HEK293 (cell line): ENCODE measurements around the gene LYPD3.
A peak's percentile ranks its signal among the peaks of the same experiment; 100 is the strongest.

ENCODE experiments used
- BCL11A ChIP-seq: fragments of 450-650 bp; formaldehyde crosslinking; IDR thresholded peaks from 2 replicates; pipeline ENCODE4 v1.5.1; 2016; ENCODE audit warnings: low read depth, missing biosample characterization, missing genetic modification characterization
- GLIS1 ChIP-seq: fragments of 450-650 bp; formaldehyde crosslinking; IDR thresholded peaks from 2 replicates; pipeline ENCODE4 v1.5.1; 2016; ENCODE audit warnings: missing biosample characterization, missing genetic modification characterization
- GLIS2 ChIP-seq: fragments of 450-650 bp; formaldehyde crosslinking; IDR thresholded peaks from 2 replicates; pipeline ENCODE4 v1.5.1; 2016; ENCODE audit warnings: missing biosample characterization, missing genetic modification characterization
- HOXC10 ChIP-seq: sonication (generic); formaldehyde crosslinking; IDR thresholded peaks from 2 replicates; pipeline ENCODE4 v1.8.1; 2023; ENCODE audit warnings: mild to moderate bottlenecking, missing genetic modification reagents
- KLF10 ChIP-seq: fragments of 450-650 bp; IDR thresholded peaks from 2 replicates; pipeline ENCODE4 v1.5.1; 2018; ENCODE audit warnings: missing biosample characterization, mild to moderate bottlenecking, missing genetic modification characterization
- KLF16 ChIP-seq: fragments of 450-650 bp; formaldehyde crosslinking; IDR thresholded peaks from 2 replicates; pipeline ENCODE4 v1.5.1; 2017; ENCODE audit warnings: missing biosample characterization, missing genetic modification characterization
- SP3 ChIP-seq: fragments of 450-650 bp; formaldehyde crosslinking; IDR thresholded peaks from 2 replicates; pipeline ENCODE4 v1.5.1; 2016; ENCODE audit warnings: missing biosample characterization, missing genetic modification characterization
- SP7 ChIP-seq: fragments of 450-650 bp; formaldehyde crosslinking; IDR thresholded peaks from 2 replicates; pipeline ENCODE4 v1.5.1; 2016; ENCODE audit warnings: missing biosample characterization, missing genetic modification characterization
- TCF7L2 ChIP-seq: IDR thresholded peaks from 2 replicates; pipeline ENCODE4 v1.6.1; 2011; ENCODE audit warnings: low read depth, mild to moderate bottlenecking, inconsistent platforms, low read length, moderate library complexity, borderline replicate concordance
- ZBTB20 ChIP-seq: fragments of 450-650 bp; formaldehyde crosslinking; IDR thresholded peaks from 2 replicates; pipeline ENCODE4 v1.5.1; 2016; ENCODE audit warnings: missing biosample characterization, missing genetic modification characterization
- ZFP69B ChIP-seq: fragments of 450-650 bp; formaldehyde crosslinking; IDR thresholded peaks from 2 replicates; pipeline ENCODE4 v1.5.1; 2016; ENCODE audit warnings: missing biosample characterization, missing genetic modification characterization
- ZNF18 ChIP-seq: fragments of 450-650 bp; formaldehyde crosslinking; IDR thresholded peaks from 2 replicates; pipeline ENCODE4 v1.5.1; 2016; ENCODE audit warnings: missing biosample characterization, missing genetic modification characterization
- ZNF223 ChIP-seq: fragments of 450-650 bp; formaldehyde crosslinking; IDR thresholded peaks from 2 replicates; pipeline ENCODE4 v1.5.1; 2016; ENCODE audit warnings: missing biosample characterization, missing genetic modification characterization
- ZNF391 ChIP-seq: fragments of 450-650 bp; formaldehyde crosslinking; IDR thresholded peaks from 2 replicates; pipeline ENCODE4 v1.5.1; 2016; ENCODE audit warnings: low read depth, missing biosample characterization, missing genetic modification characterization, borderline replicate concordance
- ZNF561 ChIP-seq: fragments of 450-650 bp; IDR thresholded peaks from 2 replicates; pipeline ENCODE4 v1.5.1; 2018; ENCODE audit warnings: missing biosample characterization, missing genetic modification characterization, borderline replicate concordance
- ZNF585B ChIP-seq: fragments of 450-650 bp; formaldehyde crosslinking; IDR thresholded peaks from 2 replicates; pipeline ENCODE4 v1.5.1; 2016; ENCODE audit warnings: missing biosample characterization, missing genetic modification characterization
- ZNF600 ChIP-seq: fragments of 450-650 bp; formaldehyde crosslinking; IDR thresholded peaks from 2 replicates; pipeline ENCODE4 v1.5.1; 2016; ENCODE audit warnings: missing biosample characterization, missing genetic modification characterization
- ZNF677 ChIP-seq: fragments of 450-650 bp; IDR thresholded peaks from 2 replicates; pipeline ENCODE4 v1.5.0; 2018; ENCODE audit warnings: missing biosample characterization, mild to moderate bottlenecking, missing genetic modification characterization, moderate library complexity
- ZNF76 ChIP-seq: fragments of 450-650 bp; formaldehyde crosslinking; IDR thresholded peaks from 2 replicates; pipeline ENCODE4; 2016; ENCODE audit warnings: low read depth, missing biosample characterization, missing genetic modification characterization, borderline replicate concordance
- ZNF777 ChIP-seq: fragments of 450-650 bp; formaldehyde crosslinking; IDR thresholded peaks from 2 replicates; pipeline ENCODE4 v1.5.1; 2017; ENCODE audit warnings: missing biosample characterization, missing genetic modification characterization, borderline replicate concordance
- ZNF791 ChIP-seq: fragments of 450-650 bp; formaldehyde crosslinking; IDR thresholded peaks from 2 replicates; pipeline ENCODE4 v1.5.1; 2016; ENCODE audit warnings: missing biosample characterization, missing genetic modification characterization
- TF ChIP-seq, protein P1 (sequence below): fragments of 450-650 bp; formaldehyde crosslinking; IDR thresholded peaks from 2 replicates; pipeline ENCODE4 v1.5.1; 2016; ENCODE audit warnings: missing biosample characterization, missing genetic modification characterization
- TF ChIP-seq, protein P2 (sequence below): fragments of 450-650 bp; formaldehyde crosslinking; IDR thresholded peaks from 2 replicates; pipeline ENCODE4 v1.5.1; 2016; ENCODE audit warnings: missing biosample characterization, missing genetic modification characterization
- TF ChIP-seq, protein P3 (sequence below): fragments of 450-650 bp; formaldehyde crosslinking; IDR thresholded peaks from 2 replicates; pipeline ENCODE4 v1.5.1; 2016; ENCODE audit warnings: missing biosample characterization, missing genetic modification characterization, borderline replicate concordance

Gene LYPD3

GRCh38 chr19:43503501-43504425 is 38.4 kb upstream of the LYPD3 start (continued):
- TF ChIP-seq, protein P1, sequence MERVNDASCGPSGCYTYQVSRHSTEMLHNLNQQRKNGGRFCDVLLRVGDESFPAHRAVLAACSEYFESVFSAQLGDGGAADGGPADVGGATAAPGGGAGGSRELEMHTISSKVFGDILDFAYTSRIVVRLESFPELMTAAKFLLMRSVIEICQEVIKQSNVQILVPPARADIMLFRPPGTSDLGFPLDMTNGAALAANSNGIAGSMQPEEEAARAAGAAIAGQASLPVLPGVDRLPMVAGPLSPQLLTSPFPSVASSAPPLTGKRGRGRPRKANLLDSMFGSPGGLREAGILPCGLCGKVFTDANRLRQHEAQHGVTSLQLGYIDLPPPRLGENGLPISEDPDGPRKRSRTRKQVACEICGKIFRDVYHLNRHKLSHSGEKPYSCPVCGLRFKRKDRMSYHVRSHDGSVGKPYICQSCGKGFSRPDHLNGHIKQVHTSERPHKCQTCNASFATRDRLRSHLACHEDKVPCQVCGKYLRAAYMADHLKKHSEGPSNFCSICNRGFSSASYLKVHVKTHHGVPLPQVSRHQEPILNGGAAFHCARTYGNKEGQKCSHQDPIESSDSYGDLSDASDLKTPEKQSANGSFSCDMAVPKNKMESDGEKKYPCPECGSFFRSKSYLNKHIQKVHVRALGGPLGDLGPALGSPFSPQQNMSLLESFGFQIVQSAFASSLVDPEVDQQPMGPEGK (tag by site-specific recombination), result peak; percentile 90
- TF ChIP-seq SP3 (tag by site-specific recombination) (peak; percentile 97), ZNF777 (tag by site-specific recombination) (peak; percentile 100), ZNF791 (tag by site-specific recombination) (peak; percentile 46; the same call in 1 of the 2 replicates), ZNF223 (no peak), ZFP69B (tag by site-specific recombination) (peak; percentile 67; the same call in 1 of the 2 replicates), ZNF18 (tag by site-specific recombination) (no peak), ZNF600 (tag by site-specific recombination) (peak; percentile 28), GLIS2 (tag by site-specific recombination) (peak; percentile 100), ZNF677 (tag by site-specific recombination) (no peak), BCL11A (tag by site-specific recombination) (peak; percentile 36; the same call in 1 of the 2 replicates), ZNF561 (tag by site-specific recombination) (no peak), HOXC10 (CRISPR knock-in tag) (no peak), TCF7L2 (0 out of 2 replicates have a peak, but pooled peaks have one; percentile 29), ZNF391 (peak; percentile 93), GLIS1 (tag by site-specific recombination) (peak; percentile 100), ZNF76 (tag by site-specific recombination) (peak; percentile 60; the same call in 1 of the 2 replicates), ZBTB20 (tag by site-specific recombination) (peak; percentile 64), ZNF585B (tag by site-specific recombination) (no peak), KLF16 (no peak), SP7 (tag by site-specific recombination) (peak; percentile 38; the same call in 1 of the 2 replicates), KLF10 (tag by site-specific recombination) (no peak)
- TF ChIP-seq, protein P2, sequence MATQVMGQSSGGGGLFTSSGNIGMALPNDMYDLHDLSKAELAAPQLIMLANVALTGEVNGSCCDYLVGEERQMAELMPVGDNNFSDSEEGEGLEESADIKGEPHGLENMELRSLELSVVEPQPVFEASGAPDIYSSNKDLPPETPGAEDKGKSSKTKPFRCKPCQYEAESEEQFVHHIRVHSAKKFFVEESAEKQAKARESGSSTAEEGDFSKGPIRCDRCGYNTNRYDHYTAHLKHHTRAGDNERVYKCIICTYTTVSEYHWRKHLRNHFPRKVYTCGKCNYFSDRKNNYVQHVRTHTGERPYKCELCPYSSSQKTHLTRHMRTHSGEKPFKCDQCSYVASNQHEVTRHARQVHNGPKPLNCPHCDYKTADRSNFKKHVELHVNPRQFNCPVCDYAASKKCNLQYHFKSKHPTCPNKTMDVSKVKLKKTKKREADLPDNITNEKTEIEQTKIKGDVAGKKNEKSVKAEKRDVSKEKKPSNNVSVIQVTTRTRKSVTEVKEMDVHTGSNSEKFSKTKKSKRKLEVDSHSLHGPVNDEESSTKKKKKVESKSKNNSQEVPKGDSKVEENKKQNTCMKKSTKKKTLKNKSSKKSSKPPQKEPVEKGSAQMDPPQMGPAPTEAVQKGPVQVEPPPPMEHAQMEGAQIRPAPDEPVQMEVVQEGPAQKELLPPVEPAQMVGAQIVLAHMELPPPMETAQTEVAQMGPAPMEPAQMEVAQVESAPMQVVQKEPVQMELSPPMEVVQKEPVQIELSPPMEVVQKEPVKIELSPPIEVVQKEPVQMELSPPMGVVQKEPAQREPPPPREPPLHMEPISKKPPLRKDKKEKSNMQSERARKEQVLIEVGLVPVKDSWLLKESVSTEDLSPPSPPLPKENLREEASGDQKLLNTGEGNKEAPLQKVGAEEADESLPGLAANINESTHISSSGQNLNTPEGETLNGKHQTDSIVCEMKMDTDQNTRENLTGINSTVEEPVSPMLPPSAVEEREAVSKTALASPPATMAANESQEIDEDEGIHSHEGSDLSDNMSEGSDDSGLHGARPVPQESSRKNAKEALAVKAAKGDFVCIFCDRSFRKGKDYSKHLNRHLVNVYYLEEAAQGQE, result peak; percentile 69; the same call in 1 of the 2 replicates
- TF ChIP-seq, protein P3, sequence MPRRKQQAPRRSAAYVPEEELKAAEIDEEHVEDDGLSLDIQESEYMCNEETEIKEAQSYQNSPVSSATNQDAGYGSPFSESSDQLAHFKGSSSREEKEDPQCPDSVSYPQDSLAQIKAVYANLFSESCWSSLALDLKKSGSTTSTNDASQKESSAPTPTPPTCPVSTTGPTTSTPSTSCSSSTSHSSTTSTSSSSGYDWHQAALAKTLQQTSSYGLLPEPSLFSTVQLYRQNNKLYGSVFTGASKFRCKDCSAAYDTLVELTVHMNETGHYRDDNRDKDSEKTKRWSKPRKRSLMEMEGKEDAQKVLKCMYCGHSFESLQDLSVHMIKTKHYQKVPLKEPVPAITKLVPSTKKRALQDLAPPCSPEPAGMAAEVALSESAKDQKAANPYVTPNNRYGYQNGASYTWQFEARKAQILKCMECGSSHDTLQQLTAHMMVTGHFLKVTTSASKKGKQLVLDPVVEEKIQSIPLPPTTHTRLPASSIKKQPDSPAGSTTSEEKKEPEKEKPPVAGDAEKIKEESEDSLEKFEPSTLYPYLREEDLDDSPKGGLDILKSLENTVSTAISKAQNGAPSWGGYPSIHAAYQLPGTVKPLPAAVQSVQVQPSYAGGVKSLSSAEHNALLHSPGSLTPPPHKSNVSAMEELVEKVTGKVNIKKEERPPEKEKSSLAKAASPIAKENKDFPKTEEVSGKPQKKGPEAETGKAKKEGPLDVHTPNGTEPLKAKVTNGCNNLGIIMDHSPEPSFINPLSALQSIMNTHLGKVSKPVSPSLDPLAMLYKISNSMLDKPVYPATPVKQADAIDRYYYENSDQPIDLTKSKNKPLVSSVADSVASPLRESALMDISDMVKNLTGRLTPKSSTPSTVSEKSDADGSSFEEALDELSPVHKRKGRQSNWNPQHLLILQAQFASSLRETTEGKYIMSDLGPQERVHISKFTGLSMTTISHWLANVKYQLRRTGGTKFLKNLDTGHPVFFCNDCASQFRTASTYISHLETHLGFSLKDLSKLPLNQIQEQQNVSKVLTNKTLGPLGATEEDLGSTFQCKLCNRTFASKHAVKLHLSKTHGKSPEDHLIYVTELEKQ, result no peak
